ENCODE data around the gene SAMD14. TPM values are rescaled to one million over a fixed set of nuclear protein-coding genes. Genes with fewer than 3 reads are reported as not detected.

SAMD14 gene
- total and polyA plus RNA-seq, 7 donors, result 0.55 to 2.7 (median 1.0) TPM

GRCh38 chr17:50109207-50109606 is 20.8 kb downstream of the SAMD14 start:
- ATAC-seq, result no peak
- WGBS, 3 donors, result 78 to 92% (median 87%) methylated on average over 7 of the region's 7 CpGs
- H3K27ac ChIP-seq, result peak overlapping the region; percentile 98
- intact Hi-C loops (cut with DNase I), result no loop called here
- no peak for DNase-seq
- H3K27me3 ChIP-seq (ENCODE audit: insufficient read depth in 3 of 3, low read length in 2 of 3), result no peaks in the 10 kb centered on the region
- no peak for TF ChIP-seq CTCF (IDR thresholded peaks at IDR 0.05)
- peaks cover 30% of the 10 kb centered on the region for H3K4me1 ChIP-seq
- H3K36me3 ChIP-seq (ENCODE audit: insufficient read depth in 1 of 2, low read depth in 1 of 2), result peaks cover 0 to 58% of the 10 kb centered on the region in 2 donors
- H3K4me3 ChIP-seq, result no peak overlapping the region
- H3K9me3 ChIP-seq, result no peaks in the 10 kb centered on the region

GRCh38 chr17:50108556-50108955 is 21.4 kb downstream of the SAMD14 start:
- no peak for DNase-seq
- TF ChIP-seq CTCF (IDR thresholded peaks at IDR 0.05), result no peak
- Histone ChIP-seq H3K9me3 (no peaks in the 10 kb centered on the region), H3K36me3 (ENCODE audit: insufficient read depth in 1 of 2, low read depth in 1 of 2) (peaks cover 0 to 62% of the 10 kb centered on the region in 2 donors), H3K4me1 (peaks cover 34% of the 10 kb centered on the region), H3K27me3 (ENCODE audit: insufficient read depth in 3 of 3, low read length in 2 of 3) (no peaks in the 10 kb centered on the region), H3K27ac (peak overlapping the region; percentile 98), H3K4me3 (no peak overlapping the region)
- WGBS, 3 donors, result 72 to 84% (median 83%) methylated on average over 9 of the region's 9 CpGs
- intact Hi-C loops (cut with DNase I), result no loop called here
- no peak for ATAC-seq

- TF ChIP-seq CTCF (IDR thresholded peaks at IDR 0.05), result no peak
- H3K4me1 ChIP-seq, result peaks cover 37% of the 10 kb centered on the region
- no peak overlapping the region for H3K4me3 ChIP-seq
- DNase-seq, result no peak
- ATAC-seq, result no peak
- peak overlapping the region; percentile 98 for H3K27ac ChIP-seq
- intact Hi-C loops (cut with DNase I), result no loop called here
- no peaks in the 10 kb centered on the region for H3K27me3 ChIP-seq (ENCODE audit: insufficient read depth in 3 of 3, low read length in 2 of 3)
- H3K9me3 ChIP-seq, result no peaks in the 10 kb centered on the region
- H3K36me3 ChIP-seq (ENCODE audit: insufficient read depth in 1 of 2, low read depth in 1 of 2), result peaks cover 0 to 62% of the 10 kb centered on the region in 2 donors
- 84 to 89% (median 87%) methylated on average over 10 of the region's 10 CpGs for WGBS, 3 donors
Measured at GRCh38 chr17:50107790-50108414, 22.1 kb downstream of the SAMD14 start.

GRCh38 chr17:50106393-50107131 is 23.4 kb downstream of the SAMD14 start:
- H3K4me1 ChIP-seq, result peaks cover 37% of the 10 kb centered on the region
- H3K27me3 ChIP-seq (ENCODE audit: insufficient read depth in 3 of 3, low read length in 2 of 3), result no peaks in the 10 kb centered on the region
- H3K4me3 ChIP-seq, result no peak overlapping the region
- peaks cover 0 to 62% of the 10 kb centered on the region in 2 donors for H3K36me3 ChIP-seq (ENCODE audit: insufficient read depth in 1 of 2, low read depth in 1 of 2)
- intact Hi-C loops (cut with DNase I), result no loop called here
- no peaks in the 10 kb centered on the region for H3K9me3 ChIP-seq
- TF ChIP-seq CTCF (IDR thresholded peaks at IDR 0.05), result no peak
- ATAC-seq (no peak), DNase-seq (no peak)
- no peak overlapping the region for H3K27ac ChIP-seq
- WGBS, 3 donors, result 65 to 66% (median 66%) methylated on average over 13 of the region's 13 CpGs

Data from psoas muscle (tissue), 8 donors.